ENCODE data around the gene CDK15.
"Not testable (repeated sequence)": the region's sequence is repeated elsewhere in the genome, so short reads cannot be mapped to it uniquely, and the experiment has no call there.

Gene CDK15

DNA sequence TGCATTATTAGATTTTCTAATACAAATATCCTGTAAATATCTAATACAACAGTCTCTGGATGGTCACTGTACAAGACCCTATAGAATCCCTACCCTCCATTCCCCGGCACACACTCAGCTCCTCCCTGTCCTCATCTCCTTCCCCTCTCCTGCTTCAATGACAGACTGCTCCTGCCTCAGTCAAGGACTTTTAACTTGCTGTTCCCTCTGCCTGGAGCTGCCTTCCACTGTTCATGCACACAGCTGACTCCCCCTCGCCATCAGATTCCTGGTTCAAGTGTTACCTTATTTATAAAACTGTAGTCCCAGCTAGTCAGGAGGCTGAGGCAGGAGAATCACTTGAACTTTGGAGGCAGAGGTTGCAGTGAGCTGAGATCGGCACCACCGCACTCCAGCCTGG is 3.3 kb downstream of the CDK15 start:
- no peak for DNase-seq (ENCODE audit: low read depth)
- TF ChIP-seq, protein P1, sequence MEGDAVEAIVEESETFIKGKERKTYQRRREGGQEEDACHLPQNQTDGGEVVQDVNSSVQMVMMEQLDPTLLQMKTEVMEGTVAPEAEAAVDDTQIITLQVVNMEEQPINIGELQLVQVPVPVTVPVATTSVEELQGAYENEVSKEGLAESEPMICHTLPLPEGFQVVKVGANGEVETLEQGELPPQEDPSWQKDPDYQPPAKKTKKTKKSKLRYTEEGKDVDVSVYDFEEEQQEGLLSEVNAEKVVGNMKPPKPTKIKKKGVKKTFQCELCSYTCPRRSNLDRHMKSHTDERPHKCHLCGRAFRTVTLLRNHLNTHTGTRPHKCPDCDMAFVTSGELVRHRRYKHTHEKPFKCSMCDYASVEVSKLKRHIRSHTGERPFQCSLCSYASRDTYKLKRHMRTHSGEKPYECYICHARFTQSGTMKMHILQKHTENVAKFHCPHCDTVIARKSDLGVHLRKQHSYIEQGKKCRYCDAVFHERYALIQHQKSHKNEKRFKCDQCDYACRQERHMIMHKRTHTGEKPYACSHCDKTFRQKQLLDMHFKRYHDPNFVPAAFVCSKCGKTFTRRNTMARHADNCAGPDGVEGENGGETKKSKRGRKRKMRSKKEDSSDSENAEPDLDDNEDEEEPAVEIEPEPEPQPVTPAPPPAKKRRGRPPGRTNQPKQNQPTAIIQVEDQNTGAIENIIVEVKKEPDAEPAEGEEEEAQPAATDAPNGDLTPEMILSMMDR (IDR thresholded peaks at IDR 0.05; ENCODE audit: low read length, missing control alignments) = no peak
- no peak overlapping the region for H3K4me3 ChIP-seq (replicated peaks; ENCODE audit: low read depth, low read length)

DNA sequence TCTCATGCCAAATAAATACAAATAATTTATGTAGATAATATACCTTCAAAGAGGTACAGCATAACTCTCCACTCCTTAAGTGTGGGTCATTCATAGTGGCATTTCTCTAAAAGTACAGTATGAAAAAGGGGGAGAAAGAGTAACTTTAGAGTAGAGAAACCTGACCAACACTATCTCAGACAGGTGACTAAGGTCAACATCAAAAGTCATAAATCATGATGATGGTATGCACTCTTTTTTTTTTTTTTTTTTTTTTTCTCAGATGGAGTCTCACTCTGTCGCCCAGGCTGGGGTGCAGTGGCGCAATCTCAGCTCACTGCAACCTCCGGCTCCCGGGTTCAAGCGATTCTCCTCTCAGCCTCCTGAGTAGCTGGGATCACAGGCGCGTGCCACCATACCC is 4.3 kb downstream of the CDK15 start:
- not testable (repeated sequence) for H3K4me3 ChIP-seq (replicated peaks; ENCODE audit: low read depth, low read length); DNase-seq (ENCODE audit: low read depth)

DNA sequence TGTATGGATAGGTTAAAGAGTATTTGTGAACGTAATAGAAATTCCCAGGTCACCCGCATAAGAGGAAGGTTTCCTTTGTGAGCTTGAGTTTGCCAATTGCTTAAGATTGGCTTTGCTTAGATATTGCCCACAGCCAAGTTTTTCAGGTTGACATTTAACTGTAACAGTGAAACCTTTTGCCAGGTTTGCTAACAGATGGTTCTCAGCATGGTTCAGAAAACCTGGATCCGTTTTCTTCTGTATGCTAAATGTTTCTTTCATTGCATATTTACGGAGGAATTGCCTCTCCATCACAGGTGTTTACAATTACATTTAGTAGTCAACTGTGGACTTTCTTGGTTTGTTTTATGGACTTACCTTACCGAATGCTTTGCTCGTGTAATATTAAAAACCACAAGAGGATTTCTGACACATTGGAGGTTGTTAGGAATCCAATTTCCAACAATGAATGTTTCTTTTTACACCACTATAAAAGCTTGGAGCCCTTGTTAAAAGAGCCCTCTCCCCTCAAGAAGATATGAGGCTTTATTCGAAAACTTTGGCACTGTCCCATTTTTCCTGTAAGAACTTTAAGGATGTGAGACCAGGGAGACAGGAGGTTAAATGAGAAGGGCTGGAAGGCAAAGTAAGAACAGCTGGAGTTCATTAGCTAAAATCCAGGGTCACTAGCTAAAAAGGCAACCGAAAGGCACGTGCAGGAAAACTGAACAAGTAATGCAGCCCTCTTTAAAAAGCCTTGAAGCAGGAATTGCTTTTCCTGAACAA is 7.8 kb downstream of the CDK15 start:
- DNase-seq (ENCODE audit: low read depth) = no peak
- H3K4me3 ChIP-seq (replicated peaks; ENCODE audit: low read depth, low read length) = no peak overlapping the region
- TF ChIP-seq, protein P1 (IDR thresholded peaks at IDR 0.05; ENCODE audit: low read length, missing control alignments) = no peak

DNA sequence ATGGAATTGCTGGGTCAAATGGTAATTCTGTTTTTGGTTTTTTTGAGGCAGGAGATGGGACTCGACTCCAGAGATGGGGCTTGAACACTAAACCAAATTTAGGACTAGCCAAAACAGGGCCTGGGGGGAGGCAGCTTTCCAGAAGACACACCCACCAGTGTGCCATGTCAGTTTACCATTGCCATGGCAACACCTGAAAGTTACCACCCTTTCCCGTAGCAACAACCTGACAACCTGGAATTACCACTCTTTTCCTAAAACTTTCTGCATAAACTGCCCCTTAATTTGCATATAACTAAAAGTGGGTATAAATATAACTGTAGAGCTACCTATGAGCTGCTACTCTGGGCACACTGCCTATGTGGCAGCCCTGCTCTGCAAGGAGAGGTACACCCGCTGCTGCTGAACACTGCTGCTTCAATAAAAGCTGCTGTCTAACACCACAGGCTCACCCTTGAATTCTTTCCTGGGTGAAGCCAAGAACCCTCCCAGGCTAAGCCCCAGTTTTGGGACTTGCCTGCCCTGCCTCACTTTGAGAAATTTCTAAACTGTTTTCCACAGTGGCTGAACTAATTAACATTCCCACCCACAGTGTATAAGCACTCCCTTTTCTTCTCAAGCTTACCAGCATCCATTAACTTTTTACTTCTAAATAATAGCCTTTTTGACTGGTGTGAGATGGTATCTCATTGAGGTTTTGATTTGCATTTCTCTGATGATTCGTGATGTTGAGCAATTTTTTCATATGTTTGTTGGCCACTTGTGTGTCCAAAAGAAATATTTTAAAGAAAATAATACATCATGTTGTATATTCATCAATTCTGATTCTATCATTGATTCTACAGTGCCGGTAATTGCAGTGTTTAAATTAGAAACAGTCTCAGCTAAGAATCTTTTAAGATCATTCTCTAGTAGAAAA is 10.6 kb downstream of the CDK15 start:
- no peak overlapping the region for H3K4me3 ChIP-seq (replicated peaks; ENCODE audit: low read depth, low read length)
- TF ChIP-seq, protein P1 (IDR thresholded peaks at IDR 0.05; ENCODE audit: low read length, missing control alignments) = no peak
- no peak for DNase-seq (ENCODE audit: low read depth)

DNA sequence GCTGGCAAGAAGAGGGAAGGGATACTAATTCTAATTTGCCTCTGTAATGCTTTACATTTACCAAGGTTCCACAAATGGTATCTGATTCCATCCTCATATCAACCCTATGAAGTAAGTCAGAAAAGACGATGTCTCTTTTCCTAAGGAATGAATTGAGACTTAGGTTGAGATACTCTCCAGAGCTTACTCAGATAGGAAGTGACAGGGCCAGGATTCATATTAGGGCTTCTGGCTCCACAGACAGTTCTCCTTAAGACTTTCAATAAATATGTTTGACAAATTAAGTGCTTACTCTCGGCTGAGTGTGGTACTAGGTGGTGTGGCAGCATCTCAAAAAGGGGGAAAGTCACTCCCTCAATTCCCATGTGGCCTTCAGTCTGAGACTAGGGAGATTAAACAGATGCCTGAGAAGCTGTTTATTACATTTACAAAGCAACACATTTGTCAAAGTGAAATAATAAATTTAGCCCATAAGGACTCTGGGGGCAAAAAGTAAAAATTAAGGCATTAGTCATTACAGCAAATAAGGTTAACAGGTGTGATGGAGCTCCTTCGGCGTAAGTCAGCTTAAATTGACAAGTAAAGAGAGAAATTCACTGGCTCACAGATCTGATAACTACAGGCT is 14.2 kb downstream of the CDK15 start:
- no peak for DNase-seq (ENCODE audit: low read depth)
- TF ChIP-seq, protein P1 (IDR thresholded peaks at IDR 0.05; ENCODE audit: low read length, missing control alignments) = no peak
- no peak overlapping the region for H3K4me3 ChIP-seq (replicated peaks; ENCODE audit: low read depth, low read length)

DNA sequence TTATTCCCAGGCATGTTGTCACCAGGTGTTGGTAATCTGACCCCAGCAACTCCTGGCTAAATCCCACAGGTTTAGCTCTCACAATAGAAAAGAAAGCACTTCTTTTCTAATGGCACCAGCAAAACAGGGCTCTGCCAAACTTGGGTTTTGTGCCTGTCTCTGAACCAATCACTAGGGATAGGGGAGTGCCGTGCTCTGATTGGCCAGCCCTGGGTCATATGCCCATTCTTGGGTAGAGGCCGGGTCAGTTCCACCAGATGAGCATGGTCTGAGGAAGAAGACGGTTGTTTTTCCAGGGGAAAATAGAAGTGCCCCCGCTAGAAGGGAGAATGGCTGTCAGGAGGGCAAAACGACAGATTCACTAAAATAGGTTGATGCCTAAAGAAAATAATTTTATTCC is 14.7 kb downstream of the CDK15 start:
- H3K4me3 ChIP-seq (replicated peaks; ENCODE audit: low read depth, low read length) = no peak overlapping the region
- TF ChIP-seq, protein P1 (IDR thresholded peaks at IDR 0.05; ENCODE audit: low read length, missing control alignments) = no peak
- no peak for DNase-seq (ENCODE audit: low read depth)

DNA sequence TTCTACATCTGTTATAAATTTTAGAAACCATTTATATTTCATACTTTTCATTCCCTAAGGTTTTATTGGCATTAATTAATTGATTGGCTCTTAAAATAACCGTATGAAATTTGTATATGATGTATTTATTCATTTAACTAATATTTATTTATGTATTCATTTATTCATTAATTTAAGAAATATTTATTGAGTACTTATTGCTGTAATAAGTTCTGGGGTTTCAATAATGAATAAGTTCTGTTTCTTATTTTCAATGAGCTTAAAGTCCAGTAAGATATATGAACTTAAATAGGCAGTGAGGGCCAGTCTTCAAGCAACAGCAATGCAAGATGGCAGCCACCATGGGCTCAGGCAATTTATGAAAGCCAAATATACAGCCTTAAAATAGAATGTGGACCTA is 17.9 kb downstream of the CDK15 start:
- TF ChIP-seq, protein P1 (IDR thresholded peaks at IDR 0.05; ENCODE audit: low read length, missing control alignments) = no peak
- no peak overlapping the region for H3K4me3 ChIP-seq (replicated peaks; ENCODE audit: low read depth, low read length)
- no peak for DNase-seq (ENCODE audit: low read depth)
